Measurements from ENCODE around the gene RNF14. TPM values are rescaled to one million over a fixed set of nuclear protein-coding genes. Genes with fewer than 3 reads are reported as not detected.

Gene RNF14
- total and polyA plus RNA-seq, 2 of the 8 experiments (the other 6 are each of a cell fraction or from before 2014, with no cell fraction given): 4.7 to 20.2 TPM

GRCh38 chr5:141926434-141926833 is 42.5 kb upstream of the RNF14 start:
- no peak overlapping the region for H4K8ac ChIP-seq (ENCODE audit: extremely low read depth, insufficient read depth, low read length)
- 93% methylated on average over 2 of the region's 2 CpGs; no CpG with 5 or more reads in 1 of the 2 experiments for WGBS, 2 experiments (ENCODE audit: extremely low coverage in 1 of 2, insufficient coverage in 1 of 2, insufficient read length in 1 of 2, insufficient replicate concordance in 2 of 2, low coverage in 1 of 2, low lambda C conversion rate in 2 of 2, missing lambda C conversion rate in 1 of 2)
- H3K4me3 ChIP-seq (ENCODE audit: extremely low read depth in 1 of 4, insufficient read depth in 2 of 4, low read depth in 3 of 4, low read length in 4 of 4): no peak overlapping the region
- H3K4me1 ChIP-seq (replicated peaks in 1 of 4; ENCODE audit: control insufficient read depth in 3 of 4, insufficient read depth in 4 of 4, low read length in 3 of 4): peaks cover 0 to 3% (median 3%) of the 10 kb centered on the region in 4 experiments; a peak in 3 of 7 replicates
- H3K18ac ChIP-seq (ENCODE audit: extremely low read depth, low read length): no peak overlapping the region
- no peak overlapping the region for H3K14ac ChIP-seq (ENCODE audit: insufficient read length)
- H2BK120ac ChIP-seq (replicated peaks; ENCODE audit: low read depth, low read length): no peak overlapping the region
- no peak overlapping the region for H2AK5ac ChIP-seq (ENCODE audit: low read depth, low read length)
- H4K5ac ChIP-seq (ENCODE audit: insufficient read length, low read depth, low read length): no peak overlapping the region
- no peak overlapping the region for H3K23ac ChIP-seq (ENCODE audit: insufficient read length)
- no peak overlapping the region for H3K4me2 ChIP-seq (ENCODE audit: insufficient read depth in 1 of 2, low read depth in 2 of 2, low read length in 2 of 2)
- H3K27ac ChIP-seq (ENCODE audit: low read depth, low read length): no peak overlapping the region
- H3K4ac ChIP-seq (replicated peaks; ENCODE audit: insufficient read length, low read depth, low read length): no peak overlapping the region
- DNase-seq (ENCODE audit: low read depth in 1 of 2, low spot score in 2 of 2) (no peak), FAIRE-seq (no peak)
- H2BK15ac ChIP-seq (ENCODE audit: low read length): no peak overlapping the region
- H2BK12ac ChIP-seq (ENCODE audit: low read depth, low read length): no peak overlapping the region
- H3K9me3 ChIP-seq (ENCODE audit: insufficient read depth in 2 of 2, low read depth in 1 of 2, low read length in 1 of 2): no peaks in the 10 kb centered on the region
- H3K27me3 ChIP-seq (replicated peaks in 1 of 4; ENCODE audit: control insufficient read depth in 3 of 4, extremely low read depth in 1 of 4, insufficient read depth in 3 of 4, low read length in 3 of 4): no peaks in the 10 kb centered on the region
- peaks cover 10% of the 10 kb centered on the region for H3K23me2 ChIP-seq (ENCODE audit: low read depth, low read length)
- POLR2A ChIA-PET (ENCODE audit: partially characterized antibody): interaction anchor here (1.6 to 7.3 kb wide), 2 partner anchors 16 to 20 kb away, joined by 4 to 66 read pairs; no protein-coding TSS in a partner anchor
- H4K91ac ChIP-seq (replicated peaks; ENCODE audit: insufficient read length, low read length): no peak overlapping the region
- H3K9ac ChIP-seq (replicated peaks in 1 of 4; ENCODE audit: extremely low read depth in 1 of 4, low read depth in 3 of 4, low read length in 3 of 4): no peak overlapping the region
- no peak overlapping the region for H2BK20ac ChIP-seq (ENCODE audit: low read length)
- CTCF ChIA-PET (ENCODE audit: partially characterized antibody): interaction anchor here (0.8 to 2.5 kb wide), 6 partner anchors 10 to 100 kb away, joined by 3 to 10 read pairs (median 4); partner anchors contain the start of genes PCDH1 and RNF14
- H2AFZ ChIP-seq (ENCODE audit: low read length): no peak overlapping the region
- peaks cover 22 to 59% (median 46%) of the 10 kb centered on the region in 4 experiments for H3K36me3 ChIP-seq (ENCODE audit: control insufficient read depth in 2 of 4, insufficient read depth in 4 of 4, low read length in 3 of 4)
- H3K79me1 ChIP-seq (ENCODE audit: low read depth, low read length): peaks cover 5% of the 10 kb centered on the region; the same call in 1 of the 2 replicates
- peaks cover 0 to 3% of the 10 kb centered on the region in 2 experiments for H4K20me1 ChIP-seq (replicated peaks in 1 of 2; ENCODE audit: control insufficient read depth in 1 of 2, insufficient read depth in 2 of 2, low read length in 2 of 2)
- H3K56ac ChIP-seq (replicated peaks; ENCODE audit: insufficient read length, low read depth, low read length): no peak overlapping the region
- peaks cover 4 to 9% of the 10 kb centered on the region in 2 experiments; a peak in 2 of 4 replicates for H3K79me2 ChIP-seq (ENCODE audit: control insufficient read depth in 1 of 2, insufficient read depth in 2 of 2, low read length in 2 of 2)
- no peak overlapping the region for H2BK5ac ChIP-seq (ENCODE audit: low read depth, low read length)
- no peak for TF ChIP-seq TEAD4 (IDR thresholded peaks at IDR 0.05; ENCODE audit: low read depth, low read length)
- TF ChIP-seq KDM5A (IDR thresholded peaks at IDR 0.05; ENCODE audit: low read length): no peak
- TF ChIP-seq KDM1A (IDR thresholded peaks at IDR 0.05; ENCODE audit: borderline replicate concordance, low read length): no peak
- no peak for TF ChIP-seq SP4 (IDR thresholded peaks at IDR 0.05; ENCODE audit: low read length)
- TF ChIP-seq SP1 (IDR thresholded peaks at IDR 0.05; ENCODE audit: low read depth, low read length): no peak
- no peak for TF ChIP-seq JUND (IDR thresholded peaks at IDR 0.05; ENCODE audit: low read length)

Data from H1 (cell line).